Measurements from ENCODE around the gene ADAMTS13. TPM values are rescaled to one million over a fixed set of nuclear protein-coding genes. Genes with fewer than 3 reads are reported as not detected.
"Not testable (repeated sequence)": the region's sequence is repeated elsewhere in the genome, so short reads cannot be mapped to it uniquely, and the experiment has no call there.

Gene ADAMTS13
- total RNA-seq, result 1.8 TPM
- 3.7 TPM for polyA plus RNA-seq

GRCh38 chr9:133421615-133422542 is at the start of gene ADAMTS13:
ADAMTS13 (plus strand) TSS chr9:133422367; CDS start chr9:133422444, 77 bp downstream.
- Histone ChIP-seq H3K36me3 (ENCODE audit: insufficient read depth) (no peaks in the 10 kb centered on the region), H3K27ac (ENCODE audit: low read depth) (no peak within 1 kb of the TSS), H3K4me1 (ENCODE audit: insufficient read depth) (no peaks in the 10 kb centered on the region), H3K4me3 (ENCODE audit: low read depth, low read length) (no peak within 1 kb of the TSS)
- WGBS, result 38% methylated on average over 23 of the region's 23 CpGs
- DNase-seq (ENCODE audit: extremely low spot score), result no peak

DNA sequence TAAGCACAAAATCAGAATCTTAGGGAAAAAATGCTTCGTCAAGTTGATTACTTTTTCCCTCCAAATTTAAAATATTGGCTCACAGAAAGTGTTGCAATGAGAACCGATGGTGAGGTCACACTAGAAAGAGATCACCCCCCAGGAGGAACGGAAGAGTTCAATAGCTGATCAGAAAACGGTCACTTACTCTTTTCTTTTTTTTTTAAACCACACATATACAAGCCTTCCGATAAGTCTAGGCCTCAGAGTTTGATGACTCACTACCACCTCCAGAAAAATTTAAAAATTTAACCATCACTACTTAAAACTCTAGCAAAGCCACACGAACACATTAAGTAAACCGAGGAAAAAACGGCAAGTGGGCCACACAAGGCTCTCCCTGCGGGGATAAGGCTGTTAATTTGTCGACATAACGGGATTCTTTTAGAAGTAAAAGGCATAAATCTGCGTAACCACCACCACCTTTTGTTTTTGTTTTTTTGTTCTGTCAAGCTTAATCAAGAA is 47.5 kb upstream of the ADAMTS13 start:
- Histone ChIP-seq H3K36me3 (ENCODE audit: insufficient read depth) (no peaks in the 10 kb centered on the region), H3K4me3 (ENCODE audit: low read depth, low read length) (peak overlapping the region; percentile 99), H3K4me1 (ENCODE audit: insufficient read depth) (peaks cover 3% of the 10 kb centered on the region), H3K27ac (ENCODE audit: low read depth) (no peak overlapping the region)
- no peak for DNase-seq (ENCODE audit: extremely low spot score)
- 16% methylated on average over 12 of the region's 12 CpGs for WGBS

GRCh38 chr9:133375116-133375723 is 46.9 kb upstream of the ADAMTS13 start:
- H3K4me3 ChIP-seq (ENCODE audit: low read depth, low read length), result peak overlapping the region; percentile 99
- H3K27ac ChIP-seq (ENCODE audit: low read depth), result peak overlapping the region; percentile 97
- DNase-seq (ENCODE audit: extremely low spot score), result no peak
- H3K4me1 ChIP-seq (ENCODE audit: insufficient read depth), result peaks cover 3% of the 10 kb centered on the region
- under 1% methylated on average over 39 of the region's 39 CpGs for WGBS
- no peaks in the 10 kb centered on the region for H3K36me3 ChIP-seq (ENCODE audit: insufficient read depth)

DNA sequence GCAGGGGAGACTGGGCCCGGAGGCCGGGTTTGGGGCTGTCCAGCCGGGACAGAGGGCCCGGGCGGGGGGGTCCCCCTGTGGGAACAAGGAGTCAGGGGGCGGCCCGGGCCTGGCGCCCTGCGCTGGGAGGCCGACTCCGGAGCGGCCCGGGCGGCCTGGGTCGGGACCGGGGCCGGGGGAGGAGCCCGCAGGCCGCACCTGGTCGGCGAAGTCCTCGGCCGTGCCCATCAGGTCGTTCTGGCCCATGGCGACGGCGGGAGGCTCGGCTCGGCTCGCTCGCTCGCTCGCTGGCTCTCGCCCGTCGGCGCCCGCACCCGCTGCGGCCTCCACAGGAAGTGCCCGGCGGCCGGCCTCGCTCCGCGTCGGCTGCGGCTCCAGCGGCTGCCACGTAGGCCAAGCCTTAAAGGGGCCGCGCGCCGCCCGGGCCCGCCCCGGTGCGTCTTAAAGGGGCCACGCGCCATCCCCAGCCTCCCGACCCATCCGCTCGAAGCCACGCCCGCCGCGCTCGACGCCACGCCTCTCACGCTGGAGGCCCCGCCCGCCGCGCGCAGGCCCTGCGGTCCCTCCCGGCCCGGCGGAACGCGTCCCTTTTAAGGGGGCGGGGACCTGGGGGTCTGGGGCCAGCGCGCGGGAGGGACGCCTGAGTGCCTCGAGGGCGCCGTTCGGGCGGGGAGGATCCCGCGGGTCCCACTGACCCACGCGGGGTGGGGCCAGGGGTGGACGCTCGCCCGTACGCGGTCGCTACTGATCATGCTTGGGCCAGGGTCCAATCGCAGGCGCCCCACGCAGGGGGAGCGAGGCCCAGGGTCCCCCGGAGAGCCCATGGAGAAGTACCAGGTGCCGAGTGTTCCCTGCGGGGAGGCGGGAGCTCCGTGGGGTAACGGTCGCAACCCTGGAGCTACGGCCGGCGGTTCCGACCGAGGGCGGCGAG is 46.2 kb upstream of the ADAMTS13 start, which contains the start of the genes STKLD1 and SURF4:
TSS of gene STKLD1 (plus strand) at position 643 of the 931 bp plus-strand sequence. CDS start at position 751, 108 bp downstream.
TSS of gene SURF4 (minus strand) at position 337 of the 931 bp plus-strand sequence. CDS start at position 246, 91 bp downstream.
- WGBS, result under 1% methylated on average over 120 of the region's 120 CpGs
- Histone ChIP-seq H3K36me3 (ENCODE audit: insufficient read depth) (no peaks in the 10 kb centered on the region), H3K27ac (ENCODE audit: low read depth) (peak within 1 kb of the TSS; percentile 97)

DNA sequence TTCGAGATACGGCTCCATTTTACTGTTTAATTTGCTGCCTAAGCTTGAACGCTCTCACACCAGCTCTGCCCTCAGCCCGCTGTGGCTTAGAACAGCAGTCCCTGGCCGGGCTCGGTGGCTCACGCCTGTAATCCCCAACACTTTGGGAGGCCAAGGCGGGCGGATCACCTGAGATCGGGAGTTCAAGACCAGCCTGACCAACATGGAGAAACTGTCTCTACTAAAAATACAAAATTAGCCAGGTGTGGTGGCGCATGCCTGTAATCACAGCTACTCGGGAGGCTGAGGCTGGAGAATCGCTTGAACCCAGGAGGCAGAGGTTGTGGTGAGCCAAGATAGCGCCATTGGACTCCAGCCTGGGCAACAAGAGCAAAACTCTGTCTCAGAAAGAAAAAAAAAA is 44.9 kb upstream of the ADAMTS13 start:
- not testable (repeated sequence) for H3K4me1 ChIP-seq (ENCODE audit: insufficient read depth); DNase-seq (ENCODE audit: extremely low spot score); H3K27ac ChIP-seq (ENCODE audit: low read depth); H3K4me3 ChIP-seq (ENCODE audit: low read depth, low read length); H3K36me3 ChIP-seq (ENCODE audit: insufficient read depth)
- 93% methylated on average over 14 of the region's 14 CpGs for WGBS

More for the DNA sequence above, 46.2 kb upstream of the ADAMTS13 start, which contains the start of the genes STKLD1 and SURF4:
- peak within 1 kb of the TSS; percentile 99 for H3K4me3 ChIP-seq (ENCODE audit: low read depth, low read length)
- DNase-seq (ENCODE audit: extremely low spot score), result peak; percentile 78
- H3K4me1 ChIP-seq (ENCODE audit: insufficient read depth), result peaks cover 3% of the 10 kb centered on the region

- no peak overlapping the region for H3K4me3 ChIP-seq (ENCODE audit: low read depth, low read length)
- no peaks in the 10 kb centered on the region for H3K36me3 ChIP-seq (ENCODE audit: insufficient read depth)
- no peak overlapping the region for H3K27ac ChIP-seq (ENCODE audit: low read depth)
- no peak for DNase-seq (ENCODE audit: extremely low spot score)
- peaks cover 3% of the 10 kb centered on the region for H3K4me1 ChIP-seq (ENCODE audit: insufficient read depth)
- WGBS, result 72% methylated on average over 6 of the region's 6 CpGs
Measured at GRCh38 chr9:133377721-133378216, 44.4 kb upstream of the ADAMTS13 start.

- no peak for DNase-seq (ENCODE audit: extremely low spot score)
- H3K4me1 ChIP-seq (ENCODE audit: insufficient read depth), result peaks cover 3% of the 10 kb centered on the region
- 88% methylated on average over 1 of the region's 1 CpG for WGBS
Measured at GRCh38 chr9:133378408-133378962, 43.7 kb upstream of the ADAMTS13 start.

DNA sequence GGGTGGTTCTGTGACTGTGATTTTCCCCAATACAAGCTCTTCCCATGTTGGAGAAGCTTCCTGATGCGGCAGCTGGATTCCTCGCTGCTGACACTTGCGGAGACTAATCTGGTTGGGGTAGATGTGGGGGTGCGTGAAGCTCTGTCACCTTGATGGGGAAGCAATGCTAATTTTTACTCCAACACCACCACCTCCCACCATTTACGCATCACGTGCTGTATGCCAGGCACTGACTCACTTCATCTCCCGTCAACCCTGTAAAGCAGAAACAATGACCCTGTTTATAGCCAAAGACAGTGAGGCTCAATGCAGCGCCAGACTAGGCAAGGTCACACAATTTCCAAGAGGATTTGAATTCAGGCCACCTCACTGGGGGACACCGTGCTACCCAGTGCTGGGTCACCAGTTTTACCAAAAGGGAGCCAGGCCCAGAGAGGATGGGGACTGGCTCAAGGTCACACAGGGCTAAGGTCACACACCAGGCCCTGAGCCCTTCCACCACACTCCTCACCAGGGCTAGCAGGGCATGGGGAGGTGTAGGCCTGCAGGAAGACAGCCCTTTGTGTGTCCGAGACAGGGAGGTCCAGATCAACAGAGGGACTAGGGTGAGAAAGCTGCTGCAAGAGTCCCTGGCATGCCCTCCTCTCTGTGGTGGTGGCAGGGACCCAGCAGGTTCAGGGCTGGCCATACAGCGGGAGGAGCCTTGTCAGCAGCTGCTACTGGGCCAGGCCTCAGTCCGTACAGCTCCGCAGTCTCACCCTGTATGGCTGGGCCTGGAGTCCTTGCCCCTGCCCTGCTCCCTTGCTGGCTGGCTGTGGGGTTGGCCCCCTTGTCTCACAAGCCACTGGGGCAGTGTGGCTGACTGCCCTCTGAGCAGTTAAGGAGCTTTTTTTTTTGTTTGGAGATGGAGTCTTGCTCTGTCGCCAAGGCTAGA is 42.7 kb upstream of the ADAMTS13 start:
- WGBS, result 91% methylated on average over 14 of the region's 14 CpGs
- DNase-seq (ENCODE audit: extremely low spot score), result no peak
- H3K27ac ChIP-seq (ENCODE audit: low read depth), result no peak overlapping the region
- H3K4me1 ChIP-seq (ENCODE audit: insufficient read depth), result peaks cover 3% of the 10 kb centered on the region
- H3K36me3 ChIP-seq (ENCODE audit: insufficient read depth), result no peaks in the 10 kb centered on the region
- H3K4me3 ChIP-seq (ENCODE audit: low read depth, low read length), result no peak overlapping the region

More at GRCh38 chr9:133378408-133378962, 43.7 kb upstream of the ADAMTS13 start:
- Histone ChIP-seq H3K27ac (ENCODE audit: low read depth) (no peak overlapping the region), H3K4me3 (ENCODE audit: low read depth, low read length) (no peak overlapping the region), H3K36me3 (ENCODE audit: insufficient read depth) (no peaks in the 10 kb centered on the region)

- Histone ChIP-seq H3K4me1 (ENCODE audit: insufficient read depth) (peaks cover 3% of the 10 kb centered on the region), H3K36me3 (ENCODE audit: insufficient read depth) (no peaks in the 10 kb centered on the region), H3K27ac (ENCODE audit: low read depth) (no peak overlapping the region), H3K4me3 (ENCODE audit: low read depth, low read length) (no peak overlapping the region)
- DNase-seq (ENCODE audit: extremely low spot score), result no peak
- WGBS, result 67% methylated on average over 4 of the region's 4 CpGs
Measured at GRCh38 chr9:133380734-133381133, 41.4 kb upstream of the ADAMTS13 start.

GRCh38 chr9:133382507-133383141 is 39.5 kb upstream of the ADAMTS13 start:
- DNase-seq (ENCODE audit: extremely low spot score), result no peak
- H3K4me1 ChIP-seq (ENCODE audit: insufficient read depth), result no peaks in the 10 kb centered on the region
- no peak overlapping the region for H3K4me3 ChIP-seq (ENCODE audit: low read depth, low read length)
- H3K36me3 ChIP-seq (ENCODE audit: insufficient read depth), result no peaks in the 10 kb centered on the region
- no peak overlapping the region for H3K27ac ChIP-seq (ENCODE audit: low read depth)
- WGBS, result 78% methylated on average over 4 of the region's 4 CpGs

DNA sequence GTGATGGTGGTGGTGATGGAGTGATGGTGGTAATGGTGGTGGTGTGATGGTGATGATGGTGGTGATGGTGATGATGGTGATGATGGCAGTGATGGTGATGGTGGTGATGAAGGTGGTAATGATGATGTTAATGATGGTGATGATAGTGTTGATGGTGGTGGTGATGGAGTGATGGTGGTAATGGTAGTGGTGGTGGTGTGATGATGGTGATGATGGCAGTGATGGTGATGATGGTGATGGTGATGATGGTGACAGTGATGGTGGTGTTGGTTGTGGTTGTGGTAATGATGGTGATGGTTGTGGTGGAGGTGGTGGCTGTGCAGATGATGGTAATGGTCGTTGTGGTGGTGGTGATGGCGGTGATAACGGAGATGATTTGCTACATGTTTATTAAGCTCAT is 38.7 kb upstream of the ADAMTS13 start:
- Histone ChIP-seq H3K27ac (ENCODE audit: low read depth) (no peak overlapping the region), H3K4me1 (ENCODE audit: insufficient read depth) (no peaks in the 10 kb centered on the region), H3K36me3 (ENCODE audit: insufficient read depth) (no peaks in the 10 kb centered on the region), H3K4me3 (ENCODE audit: low read depth, low read length) (no peak overlapping the region)
- 96% methylated on average over 3 of the region's 3 CpGs for WGBS
- DNase-seq (ENCODE audit: extremely low spot score), result no peak
